H1 (cell line): ENCODE data around the gene BAIAP2L2. TPM values are rescaled to one million over a fixed set of nuclear protein-coding genes. Genes with fewer than 3 reads are reported as not detected.

Source experiments
- RBBP5 ChIP-seq: IDR thresholded peaks from 2 replicates; pipeline ENCODE4 v1.7.1; 2012; ENCODE audit warnings: low read depth, mild to moderate bottlenecking, inconsistent platforms, low read length, moderate library complexity, borderline replicate concordance
- ZNF274 ChIP-seq: IDR thresholded peaks from 2 replicates; pipeline ENCODE4 v1.7.0; 2012; ENCODE audit warnings: low read length, borderline replicate concordance; ENCODE audit errors: extremely low read depth
- polyA plus RNA-seq, 7 experiments: library from polyadenylated mRNA; depleted of rRNA in 3 of 7; stranded (reverse) in 5 of 7; unstranded in 2 of 7; fragments of >200 nt in 5 of 7; fragments of 200-250 nt in 2 of 7; gene quantifications; 1 replicate in 5 of 7; 2 replicates in 1 of 7; 4 replicates in 1 of 7; pipeline versions ENCODE4 v1.2.1 to v1.2.3, GENCODE V29; 2011 to 2013; ENCODE audit warnings: missing spikeins in 2 of 7, mixed read lengths in 2 of 7
- total RNA-seq: library from RNA; stranded (reverse); fragmentation: NEBNext Ultra II Directional; extraction: Animal tissue kit (Norgen Biotek cat#: 25700); gene quantifications from 2 replicates; pipeline ENCODE4 v1.2.1, GENCODE V29; 2021

The BAIAP2L2 gene
- total and polyA plus RNA-seq, 2 of the 8 experiments (the other 6 are each of a cell fraction or from before 2014, with no cell fraction given), result 5.4 to 10.0 TPM

GRCh38 chr22:38107692-38108515 lies 2.6 kb downstream of the BAIAP2L2 start (continued):
- TF ChIP-seq RBBP5 (no peak), ZNF274 (no peak)
